OCI-LY7 (cell line): ENCODE data around the gene KLK1. TPM values are rescaled to one million over a fixed set of nuclear protein-coding genes. Genes with fewer than 3 reads are reported as not detected.

Source experiments
- BruUV-seq: library from RNA; stranded (reverse); fragments of 400-500 nt; replicated peaks from 2 replicates; lab custom pipeline; 2021; lab: Mats Ljungman, UMichigan
- CTCF ChIA-PET: fragments of 300-600 bp; sonication (Branson Sonifier 250); formaldehyde crosslinking; loops from one replicate; lab custom pipeline; 2022; ENCODE audit warnings: antibody characterized with exemption; ENCODE audit not compliant: unreplicated experiment; lab: Charles Lee
- POLR2A ChIA-PET: fragments of 300-600 bp; sonication (Branson Sonifier 250); formaldehyde crosslinking; loops from one replicate; lab custom pipeline; 2022; ENCODE audit warnings: antibody characterized with exemption; lab: Charles Lee
- DNase-seq: peaks from one replicate; pipeline ENCODE4 v3.0.0-alpha.2; 2015; ENCODE audit warnings: low spot score
- H2AFZ ChIP-seq: fragments of 200-600 bp; sonication (generic), shearing (Covaris generic); 2 replicates; pipeline ENCODE4 v1.6.1; 2014; ENCODE audit warnings: mild to moderate bottlenecking, antibody characterized with exemption, low read length, moderate library complexity
- H3K27ac ChIP-seq: fragments of 200-600 bp; sonication (generic); 2 replicates; pipeline ENCODE4 v1.5.1; 2014; ENCODE audit warnings: mixed run types, low read depth, mild to moderate bottlenecking, moderate library complexity, low read length, inconsistent platforms; ENCODE audit not compliant: poor library complexity, severe bottlenecking
- H3K36me3 ChIP-seq: fragments of 200-600 bp; sonication (generic); 2 replicates; pipeline ENCODE4 v1.6.1; 2014; ENCODE audit warnings: mild to moderate bottlenecking, antibody characterized with exemption, low read length, moderate library complexity, mixed read lengths; ENCODE audit not compliant: insufficient read depth
- H3K4me1 ChIP-seq: fragments of 200-600 bp; sonication (generic); 2 replicates; pipeline ENCODE4 v1.5.1; 2014; ENCODE audit warnings: mild to moderate bottlenecking, low read length; ENCODE audit not compliant: insufficient read depth, poor library complexity, severe bottlenecking
- H3K4me2 ChIP-seq: fragments of 200-600 bp; sonication (generic); 2 replicates; pipeline ENCODE4 v1.6.1; 2014; ENCODE audit warnings: mild to moderate bottlenecking, low read length
- H3K4me3 ChIP-seq: fragments of 200-600 bp; sonication (generic); 2 replicates; pipeline ENCODE4 v1.5.1; 2014; ENCODE audit warnings: mild to moderate bottlenecking, low read depth, low read length; ENCODE audit not compliant: poor library complexity, severe bottlenecking
- H3K79me2 ChIP-seq: fragments of 200-600 bp; sonication (generic); 2 replicates; pipeline ENCODE4 v1.6.1; 2016; ENCODE audit warnings: low read depth, mild to moderate bottlenecking, low read length, moderate library complexity, mixed read lengths; ENCODE audit not compliant: insufficient read depth
- H3K9me2 ChIP-seq: fragments of 200-600 bp; sonication (generic); 2 replicates; pipeline ENCODE4 v1.6.1; 2016; ENCODE audit warnings: mild to moderate bottlenecking, low read length, mixed read lengths; ENCODE audit not compliant: insufficient read depth
- H3K9me3 ChIP-seq: fragments of 200-600 bp; sonication (generic); 2 replicates; pipeline ENCODE4 v1.6.1; 2014; ENCODE audit warnings: mild to moderate bottlenecking, mixed run types, low read length, mixed read lengths
- H4K20me1 ChIP-seq: fragments of 200-600 bp; sonication (generic); 2 replicates; pipeline ENCODE4 v1.6.1; 2014; ENCODE audit warnings: mild to moderate bottlenecking, antibody characterized with exemption, low read length, moderate library complexity, mixed read lengths; ENCODE audit not compliant: insufficient read depth
- CTCF ChIP-seq: fragments of 200-600 bp; sonication (generic); conservative IDR thresholded peaks from 2 replicates; pipeline ENCODE4 v1.5.1; 2014; ENCODE audit warnings: mild to moderate bottlenecking, antibody characterized with exemption, low read length, moderate library complexity, mixed read lengths
- EZH2phosphoT487 ChIP-seq: fragments of 200-600 bp; sonication (generic); IDR thresholded peaks from 2 replicates; pipeline ENCODE4 v1.6.1; 2018; ENCODE audit warnings: low read depth, borderline replicate concordance, mild to moderate bottlenecking, mixed run types, antibody characterized with exemption, low read length, moderate library complexity, mixed read lengths
- intact Hi-C: fragments of 100-400 bp; cut with micrococcal nuclease; formaldehyde crosslinking; loops from one replicate; pipeline ENCODE4 v1.10.0; 2022; ENCODE audit not compliant: unreplicated experiment
- total RNA-seq, 2 experiments: library from RNA; depleted of rRNA in 1 of 2; stranded (reverse); fragments of >200 nt in 1 of 2; shearing (Covaris generic) in 1 of 2; gene quantifications; 2 replicates each; pipeline ENCODE4 v1.2.3, GENCODE V29; 2014 to 2022

Gene KLK1
- total RNA-seq, 2 experiments from 2014 or later, result 5.1 TPM; not detected in 1

GRCh38 chr19:50861010-50861409, 37.4 kb upstream of the KLK1 start:
- Histone ChIP-seq H3K4me1 (no peaks in the 10 kb centered on the region), H3K79me2 (no peaks in the 10 kb centered on the region), H3K9me2 (no peaks in the 10 kb centered on the region), H3K9me3 (no peaks in the 10 kb centered on the region), H3K4me2 (no peak overlapping the region), H3K27ac (no peak overlapping the region), H4K20me1 (no peaks in the 10 kb centered on the region), H2AFZ (no peak overlapping the region), H3K4me3 (no peak overlapping the region), H3K36me3 (no peaks in the 10 kb centered on the region)
- CTCF ChIA-PET, result no interaction called here
- intact Hi-C loops, result no loop called here
- no TSS peak for BruUV-seq
- TF ChIP-seq CTCF (no peak), EZH2phosphoT487 (no peak)
- DNase-seq, result no peak
- POLR2A ChIA-PET, result no interaction called here

GRCh38 chr19:50859849-50860248, 36.3 kb upstream of the KLK1 start:
- TF ChIP-seq CTCF (no peak), EZH2phosphoT487 (no peak)
- Histone ChIP-seq H3K9me3 (no peaks in the 10 kb centered on the region), H3K27ac (no peak overlapping the region), H3K9me2 (no peaks in the 10 kb centered on the region), H4K20me1 (no peaks in the 10 kb centered on the region), H3K4me2 (no peak overlapping the region), H3K4me3 (no peak overlapping the region), H3K79me2 (no peaks in the 10 kb centered on the region), H2AFZ (no peak overlapping the region), H3K36me3 (no peaks in the 10 kb centered on the region), H3K4me1 (no peaks in the 10 kb centered on the region)
- BruUV-seq, result no TSS peak
- ChIA-PET CTCF (no interaction called here), POLR2A (no interaction called here)
- intact Hi-C loops, result no loop called here
- no peak for DNase-seq

GRCh38 chr19:50858886-50859285, 35.3 kb upstream of the KLK1 start:
- Histone ChIP-seq H3K36me3 (no peaks in the 10 kb centered on the region), H4K20me1 (no peaks in the 10 kb centered on the region), H3K9me3 (no peaks in the 10 kb centered on the region), H2AFZ (no peak overlapping the region), H3K4me2 (no peak overlapping the region), H3K4me1 (no peaks in the 10 kb centered on the region), H3K79me2 (no peaks in the 10 kb centered on the region), H3K4me3 (no peak overlapping the region), H3K9me2 (no peaks in the 10 kb centered on the region), H3K27ac (no peak overlapping the region)
- POLR2A ChIA-PET, result no interaction called here
- CTCF ChIA-PET, result no interaction called here
- intact Hi-C loops, result no loop called here
- BruUV-seq, result no TSS peak
- DNase-seq, result no peak
- no peak for TF ChIP-seq EZH2phosphoT487
- no peak for TF ChIP-seq CTCF
